Peyer's patch (tissue), 4 donors: ENCODE results near the gene USF2.

Source experiments
- CTCF ChIP-seq, 6 experiments: fragments of 450-650 bp in 4 of 6; fragments of 200-600 bp in 2 of 6; sonication (generic) in 1 of 6; IDR thresholded peaks; one replicate each; pipeline ENCODE4 v1.5.1; 2017 to 2019; ENCODE audit warnings: antibody characterized with exemption in 6 of 6, mild to moderate bottlenecking in 3 of 6, moderate library complexity in 1 of 6
- POLR2A ChIP-seq, 2 donors: fragments of 450-650 bp; IDR thresholded peaks; one replicate each; pipeline ENCODE4 v1.5.1; 2017; ENCODE audit warnings: antibody characterized with exemption in 2 of 2, mild to moderate bottlenecking in 2 of 2, moderate library complexity in 2 of 2

- TF ChIP-seq CTCF (IDR thresholded peaks at IDR 0.05) (no peak), POLR2A (IDR thresholded peaks at IDR 0.05) (no peak)
These were observed 40.1 kb downstream of the USF2 start for GRCh38 chr19:35308910-35309309.
